Measurements from ENCODE around the gene LCP2.

The LCP2 gene

DNA sequence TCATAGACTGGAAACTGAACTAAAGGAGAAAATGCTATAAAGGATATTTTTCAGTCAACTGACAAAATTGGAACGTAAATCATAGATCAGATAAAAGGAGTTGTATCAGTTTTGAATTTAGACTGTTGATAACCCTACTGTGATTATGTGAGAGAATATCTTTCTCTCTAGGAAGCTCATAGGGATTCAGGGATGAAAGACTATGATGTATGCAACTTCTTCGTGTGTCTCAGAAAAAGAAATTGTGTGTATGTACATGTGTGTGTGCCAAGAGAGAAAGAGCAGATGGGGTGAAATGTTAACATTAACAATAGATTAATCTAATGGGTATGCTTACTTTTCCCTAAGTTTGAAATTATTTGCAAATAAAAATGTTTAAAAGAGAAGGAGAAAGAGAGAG lies 95.5 kb downstream of the LCP2 start:
- no peak for DNase-seq

DNA sequence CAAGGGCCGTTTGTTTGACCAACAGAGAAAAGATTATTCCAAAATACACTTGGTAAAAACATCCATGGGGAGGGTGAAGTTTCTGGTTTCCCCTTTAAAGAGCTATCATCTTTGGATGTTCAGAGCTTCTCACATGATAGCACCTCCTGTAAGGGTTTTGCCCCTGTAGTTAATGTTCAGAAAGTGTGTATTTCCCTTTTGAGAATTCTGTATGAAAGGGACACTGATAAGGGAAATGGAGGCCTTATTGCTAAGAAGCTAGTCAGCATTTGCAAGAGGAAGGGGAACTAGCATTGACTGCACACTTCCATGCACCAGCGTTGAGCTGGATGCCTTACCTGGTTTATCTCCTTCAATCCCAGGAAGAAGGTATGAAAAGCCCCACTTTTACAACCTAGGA lies 96.3 kb downstream of the LCP2 start:
- DNase-seq, result no peak

DNA sequence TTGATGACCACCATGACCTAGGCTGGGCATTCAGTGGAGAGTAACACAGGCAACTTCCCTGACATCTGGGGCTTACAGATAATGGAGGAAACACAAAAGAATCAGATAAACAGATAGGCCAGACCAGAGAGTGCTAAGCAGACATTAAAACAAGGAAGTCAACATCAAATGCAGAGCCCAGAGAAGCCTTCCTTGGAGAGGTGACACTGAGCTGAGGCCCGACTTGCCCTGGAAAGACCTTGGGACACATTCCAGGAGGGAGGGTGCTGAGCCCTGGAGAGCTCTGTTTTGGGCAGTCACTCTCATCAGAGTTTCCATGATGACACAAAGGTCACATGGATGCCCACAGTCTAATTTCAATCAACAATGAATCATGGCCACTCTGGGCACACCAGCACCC lies 96.7 kb downstream of the LCP2 start:
- DNase-seq, result no peak
